ENCODE data around the gene COL17A1.

COL17A1 gene

GRCh38 chr10:104025524-104025923 is 60.2 kb downstream of the COL17A1 start:
- TF ChIP-seq EGR1 (IDR thresholded peaks at IDR 0.05) = no peak
- no peak for TF ChIP-seq CREB1 (IDR thresholded peaks at IDR 0.05; ENCODE audit: low read depth)
- no peak for TF ChIP-seq TCF12 (IDR thresholded peaks at IDR 0.05; ENCODE audit: low read depth)
- no peak for TF ChIP-seq NFIC (IDR thresholded peaks at IDR 0.05)
- no peak for TF ChIP-seq REST (IDR thresholded peaks at IDR 0.05; ENCODE audit: low read depth)
- no peak for TF ChIP-seq USF1 (IDR thresholded peaks at IDR 0.05)
- no peak for TF ChIP-seq FOXM1 (IDR thresholded peaks at IDR 0.05; ENCODE audit: borderline replicate concordance, low read depth)
- TF ChIP-seq YY1 (IDR thresholded peaks at IDR 0.05; ENCODE audit: low read depth) = no peak
- TF ChIP-seq EP300 (IDR thresholded peaks at IDR 0.05; ENCODE audit: borderline replicate concordance) = no peak
- TF ChIP-seq RAD21 (IDR thresholded peaks at IDR 0.05; ENCODE audit: low read depth) = no peak
- TF ChIP-seq ZBTB7A (IDR thresholded peaks at IDR 0.05; ENCODE audit: low read depth) = no peak
- TF ChIP-seq TAF1 (IDR thresholded peaks at IDR 0.05; ENCODE audit: low read depth) = no peak

- TF ChIP-seq USF1 (IDR thresholded peaks at IDR 0.05) (no peak), EGR1 (IDR thresholded peaks at IDR 0.05) (no peak), TAF1 (IDR thresholded peaks at IDR 0.05; ENCODE audit: low read depth) (no peak), CREB1 (IDR thresholded peaks at IDR 0.05; ENCODE audit: low read depth) (no peak), REST (IDR thresholded peaks at IDR 0.05; ENCODE audit: low read depth) (no peak)
These were observed 63.7 kb downstream of the COL17A1 start for GRCh38 chr10:104022026-104022425.

GRCh38 chr10:104021246-104021645 is 64.4 kb downstream of the COL17A1 start:
- no peak for TF ChIP-seq EP300 (IDR thresholded peaks at IDR 0.05; ENCODE audit: borderline replicate concordance)

- no peak for TF ChIP-seq MAX (IDR thresholded peaks at IDR 0.05)
- no peak for TF ChIP-seq RAD21 (IDR thresholded peaks at IDR 0.05; ENCODE audit: low read depth)
- TF ChIP-seq YY1 (IDR thresholded peaks at IDR 0.05; ENCODE audit: low read depth) = no peak
- no peak for TF ChIP-seq TEAD4 (IDR thresholded peaks at IDR 0.05)
- no peak for TF ChIP-seq ZBTB7A (IDR thresholded peaks at IDR 0.05; ENCODE audit: low read depth)
These were observed 65.7 kb downstream of the COL17A1 start for GRCh38 chr10:104020020-104020419.

GRCh38 chr10:104018471-104018870 is 67.2 kb downstream of the COL17A1 start:
- TF ChIP-seq REST (IDR thresholded peaks at IDR 0.05; ENCODE audit: low read depth) = no peak

- TF ChIP-seq USF1 (IDR thresholded peaks at IDR 0.05) = no peak
- no peak for TF ChIP-seq RAD21 (IDR thresholded peaks at IDR 0.05; ENCODE audit: low read depth)
- no peak for TF ChIP-seq FOXM1 (IDR thresholded peaks at IDR 0.05; ENCODE audit: borderline replicate concordance, low read depth)
- TF ChIP-seq TAF1 (IDR thresholded peaks at IDR 0.05; ENCODE audit: low read depth) = no peak
- no peak for TF ChIP-seq EGR1 (IDR thresholded peaks at IDR 0.05)
- no peak for TF ChIP-seq CREB1 (IDR thresholded peaks at IDR 0.05; ENCODE audit: low read depth)
- no peak for TF ChIP-seq REST (IDR thresholded peaks at IDR 0.05; ENCODE audit: low read depth)
- no peak for TF ChIP-seq NFIC (IDR thresholded peaks at IDR 0.05)
- TF ChIP-seq MAX (IDR thresholded peaks at IDR 0.05) = no peak
- TF ChIP-seq TEAD4 (IDR thresholded peaks at IDR 0.05) = no peak
- no peak for TF ChIP-seq EP300 (IDR thresholded peaks at IDR 0.05; ENCODE audit: borderline replicate concordance)
- no peak for TF ChIP-seq CEBPB (IDR thresholded peaks at IDR 0.05)
- TF ChIP-seq TCF12 (IDR thresholded peaks at IDR 0.05; ENCODE audit: low read depth) = no peak
- no peak for TF ChIP-seq YY1 (IDR thresholded peaks at IDR 0.05; ENCODE audit: low read depth)
These were observed 69.0 kb downstream of the COL17A1 start for GRCh38 chr10:104016661-104017060.

All from Ishikawa (cell line).